IMR-90 (cell line): ENCODE measurements around the gene ADGRL1. TPM values are rescaled to one million over a fixed set of nuclear protein-coding genes. Genes with fewer than 3 reads are reported as not detected.

Source experiments
- ATAC-seq: fragments of 200-7000 bp; cut with Tn5 transposase; 2 replicates; pipeline ENCODE4 v1.9.1; 2020; ENCODE audit warnings: low read depth, mild to moderate bottlenecking, moderate library complexity
- BruUV-seq: library from RNA; stranded (reverse); fragments of 400-500 nt; replicated peaks from 2 replicates; lab custom pipeline; 2021; lab: Mats Ljungman, UMichigan
- CTCF ChIA-PET: fragments of 300-600 bp; formaldehyde crosslinking; extraction: SDS; loops from one replicate; lab custom pipeline; 2021; ENCODE audit warnings: antibody characterized with exemption; lab: Yijun Ruan, JAX
- POLR2A ChIA-PET: fragments of 300-600 bp; sonication (Branson Sonifier 250); formaldehyde crosslinking; loops from one replicate; lab custom pipeline; 2022; ENCODE audit warnings: antibody characterized with exemption; ENCODE audit not compliant: unreplicated experiment; lab: Charles Lee
- DNase-seq: peaks from one replicate; pipeline ENCODE4 v3.0.0; 2013
- H2AFZ ChIP-seq: replicated peaks from 2 replicates; pipeline ENCODE3; 2013; ENCODE audit warnings: low read length, mild to moderate bottlenecking; ENCODE audit not compliant: poor library complexity
- H2AK5ac ChIP-seq: 2 replicates; pipeline ENCODE4 v1.6.1; 2013; ENCODE audit warnings: low read depth, low read length, inconsistent platforms
- H2AK9ac ChIP-seq: replicated peaks from 2 replicates; pipeline ENCODE3; 2013; ENCODE audit warnings: mild to moderate bottlenecking, low read depth, low read length, moderate library complexity; ENCODE audit not compliant: poor library complexity
- H2BK120ac ChIP-seq: 2 replicates; pipeline ENCODE4 v1.6.1; 2013; ENCODE audit warnings: low read depth, low read length, inconsistent platforms
- H2BK15ac ChIP-seq: 3 replicates; pipeline ENCODE4 v1.6.1; 2013; ENCODE audit warnings: low read depth, low read length, inconsistent platforms
- H2BK20ac ChIP-seq: 2 replicates; pipeline ENCODE4 v1.6.1; 2013; ENCODE audit warnings: low read depth, mild to moderate bottlenecking, inconsistent platforms, low read length, moderate library complexity
- H2BK5ac ChIP-seq: 2 replicates; pipeline ENCODE4 v1.6.1; 2013; ENCODE audit warnings: mild to moderate bottlenecking, low read depth, low read length, inconsistent platforms; ENCODE audit not compliant: poor library complexity, severe bottlenecking
- H3K14ac ChIP-seq: replicated peaks from 2 replicates; pipeline ENCODE4 v1.6.1; 2013; ENCODE audit warnings: low read depth, low read length, inconsistent platforms
- H3K18ac ChIP-seq: 2 replicates; pipeline ENCODE4 v1.6.1; 2013; ENCODE audit warnings: low read depth, low read length, control low read depth
- H3K23ac ChIP-seq: 2 replicates; pipeline ENCODE4 v1.6.1; 2013; ENCODE audit warnings: low read depth, low read length, inconsistent platforms
- H3K27ac ChIP-seq: 2 replicates; pipeline ENCODE4 v1.5.1; 2013; ENCODE audit warnings: mild to moderate bottlenecking, control low read depth, low read length; ENCODE audit not compliant: insufficient read depth
- H3K27me3 ChIP-seq: 2 replicates; pipeline ENCODE4 v1.6.1; 2013; ENCODE audit warnings: low read length; ENCODE audit not compliant: control insufficient read depth, insufficient read depth
- H3K36me3 ChIP-seq: 2 replicates; pipeline ENCODE4 v1.6.1; 2013; ENCODE audit warnings: low read length, mixed read lengths; ENCODE audit not compliant: control insufficient read depth, insufficient read depth
- H3K4ac ChIP-seq: 2 replicates; pipeline ENCODE4 v1.6.1; 2013; ENCODE audit warnings: low read depth, low read length, inconsistent platforms
- H3K4me1 ChIP-seq: 2 replicates; pipeline ENCODE4 v1.6.1; 2013; ENCODE audit warnings: low read length, mixed read lengths; ENCODE audit not compliant: control insufficient read depth, insufficient read depth
- H3K4me2 ChIP-seq: 2 replicates; pipeline ENCODE4 v1.6.1; 2013; ENCODE audit warnings: low read depth, mild to moderate bottlenecking, control low read depth, low read length, moderate library complexity
- H3K4me3 ChIP-seq: 2 replicates; pipeline ENCODE4 v1.5.1; 2013; ENCODE audit warnings: low read depth, mild to moderate bottlenecking, control low read depth, low read length, moderate library complexity; ENCODE audit not compliant: insufficient read depth
- H3K56ac ChIP-seq: 2 replicates; pipeline ENCODE4 v1.6.1; 2013; ENCODE audit warnings: low read length, inconsistent platforms; ENCODE audit not compliant: insufficient read depth; ENCODE audit errors: extremely low read depth
- H3K79me1 ChIP-seq, 2 experiments: 2 replicates each; pipeline ENCODE4 v1.6.1; 2013; ENCODE audit warnings: low read length in 2 of 2, inconsistent platforms in 1 of 2, low read depth in 1 of 2
- H3K9ac ChIP-seq: 2 replicates; pipeline ENCODE4 v1.6.1; 2013; ENCODE audit warnings: low read depth, low read length, control low read depth
- H3K9me1 ChIP-seq: 2 replicates; pipeline ENCODE4 v1.6.1; 2013; ENCODE audit warnings: low read length, inconsistent platforms; ENCODE audit not compliant: insufficient read depth
- H3K9me3 ChIP-seq: 2 replicates; pipeline ENCODE4 v1.6.1; 2013; ENCODE audit warnings: low read length; ENCODE audit not compliant: control insufficient read depth, insufficient read depth
- H4K20me1 ChIP-seq: 2 replicates; pipeline ENCODE4 v1.6.1; 2013; ENCODE audit warnings: low read length, inconsistent platforms; ENCODE audit not compliant: insufficient read depth
- H4K5ac ChIP-seq: 2 replicates; pipeline ENCODE4 v1.6.1; 2013; ENCODE audit warnings: mild to moderate bottlenecking, low read depth, low read length, control low read depth
- H4K8ac ChIP-seq, 2 experiments: 2 replicates each; pipeline ENCODE4 v1.6.1; 2013; ENCODE audit warnings: low read depth in 2 of 2, low read length in 2 of 2, control low read depth in 1 of 2, inconsistent platforms in 1 of 2
- H4K91ac ChIP-seq: 2 replicates; pipeline ENCODE4 v1.6.1; 2013; ENCODE audit warnings: low read depth, low read length, inconsistent platforms; ENCODE audit not compliant: insufficient read depth
- BHLHE40 ChIP-seq: fragments of 150-350 bp; IDR thresholded peaks from 2 replicates; pipeline ENCODE4 v1.6.1; 2016; ENCODE audit warnings: mild to moderate bottlenecking, low read depth, low read length
- CEBPB ChIP-seq: IDR thresholded peaks from 2 replicates; pipeline ENCODE4 v1.6.1; 2012; ENCODE audit warnings: low read depth, low read length, improper control_type of control experiment
- CHD1 ChIP-seq: IDR thresholded peaks from 2 replicates; pipeline ENCODE4 v1.6.1; 2012; ENCODE audit warnings: low read depth, low read length, improper control_type of control experiment
- ELK1 ChIP-seq: fragments of 150-350 bp; IDR thresholded peaks from 2 replicates; pipeline ENCODE4 v1.6.1; 2016; ENCODE audit warnings: low read depth, mild to moderate bottlenecking, low read length, moderate library complexity, borderline replicate concordance
- FOS ChIP-seq: fragments of 150-350 bp; IDR thresholded peaks from 2 replicates; pipeline ENCODE4 v1.6.1; 2016; ENCODE audit warnings: low read depth, low read length
- MAFK ChIP-seq: IDR thresholded peaks from 2 replicates; pipeline ENCODE4 v1.6.1; 2012; ENCODE audit warnings: low read depth, low read length, improper control_type of control experiment
- MAZ ChIP-seq: IDR thresholded peaks from 2 replicates; pipeline ENCODE4 v1.6.1; 2012; ENCODE audit warnings: low read depth, mild to moderate bottlenecking, low read length, improper control_type of control experiment, moderate library complexity, borderline replicate concordance
- MXI1 ChIP-seq: IDR thresholded peaks from 2 replicates; pipeline ENCODE4 v1.6.1; 2012; ENCODE audit warnings: low read depth, mild to moderate bottlenecking, low read length, moderate library complexity, borderline replicate concordance
- NFE2L2 ChIP-seq: fragments of 150-350 bp; IDR thresholded peaks from 2 replicates; pipeline ENCODE4 v1.6.1; 2016; ENCODE audit warnings: low read depth, mild to moderate bottlenecking, low read length
- POLR2A ChIP-seq: IDR thresholded peaks from 2 replicates; pipeline ENCODE4 v1.6.1; 2012; ENCODE audit warnings: mild to moderate bottlenecking, low read depth, low read length
- RAD21 ChIP-seq: IDR thresholded peaks from 2 replicates; pipeline ENCODE4 v1.6.1; 2012; ENCODE audit warnings: low read length, improper control_type of control experiment
- RCOR1 ChIP-seq: IDR thresholded peaks from 2 replicates; pipeline ENCODE4 v1.6.1; 2012; ENCODE audit warnings: mild to moderate bottlenecking, low read length, improper control_type of control experiment; ENCODE audit not compliant: insufficient replicate concordance
- RFX5 ChIP-seq: IDR thresholded peaks from 2 replicates; pipeline ENCODE4 v1.8.0; 2012; ENCODE audit warnings: low read depth, mild to moderate bottlenecking, low read length, moderate library complexity
- SMC3 ChIP-seq: fragments of 150-350 bp; IDR thresholded peaks from 2 replicates; pipeline ENCODE4 v1.6.1; 2016; ENCODE audit warnings: low read depth, mild to moderate bottlenecking, antibody characterized with exemption, low read length, moderate library complexity
- USF2 ChIP-seq: fragments of 150-350 bp; IDR thresholded peaks from 2 replicates; pipeline ENCODE4 v1.6.1; 2017; ENCODE audit warnings: mild to moderate bottlenecking, antibody characterized with exemption, low read length, low read depth
- WGBS, 2 experiments: methylation state at CpG; one replicate each; pipeline versions ENCODE4 v1.1.5 to v1.1.7; 2013; ENCODE audit warnings: missing lambda C conversion rate in 2 of 2; ENCODE audit not compliant: insufficient read length in 1 of 2; ENCODE audit errors: extremely low coverage in 2 of 2; 5-methylcytosine and 5-hydroxymethylcytosine counted together
- dilution Hi-C: fragments of 300-500 bp; cut with HindIII; formaldehyde crosslinking; loops from one replicate; pipeline ENCODE4 v1.14.3; 2018; ENCODE audit warnings: low sequenced_read_pairs; ENCODE audit not compliant: unreplicated experiment
- in situ Hi-C: fragments of 300-500 bp; cut with MboI; formaldehyde crosslinking; loops from 3 replicates; pipeline ENCODE4 v1.14.3; 2019; ENCODE audit warnings: low sequenced_read_pairs, inconsistent platforms, mixed read lengths
- intact Hi-C: fragments of 100-400 bp; cut with micrococcal nuclease; formaldehyde crosslinking; loops from 2 replicates; pipeline ENCODE4 v1.10.0; 2022
- polyA plus RNA-seq, 3 experiments: library from polyadenylated mRNA; depleted of rRNA; stranded (reverse); fragments of >200 nt; gene quantifications; 2 replicates each; pipeline ENCODE4 v1.2.3, GENCODE V29; 2012; ENCODE audit warnings: low replicate concordance in 1 of 3
- total RNA-seq: library from RNA; depleted of rRNA; stranded (reverse); fragments of >200 nt; gene quantifications from 2 replicates; pipeline ENCODE4 v1.2.3, GENCODE V29; 2012

The ADGRL1 gene
- total and polyA plus RNA-seq, 2 of the 4 experiments (the other 2 are of a cell fraction), result 0.72 to 2.2 TPM

DNA sequence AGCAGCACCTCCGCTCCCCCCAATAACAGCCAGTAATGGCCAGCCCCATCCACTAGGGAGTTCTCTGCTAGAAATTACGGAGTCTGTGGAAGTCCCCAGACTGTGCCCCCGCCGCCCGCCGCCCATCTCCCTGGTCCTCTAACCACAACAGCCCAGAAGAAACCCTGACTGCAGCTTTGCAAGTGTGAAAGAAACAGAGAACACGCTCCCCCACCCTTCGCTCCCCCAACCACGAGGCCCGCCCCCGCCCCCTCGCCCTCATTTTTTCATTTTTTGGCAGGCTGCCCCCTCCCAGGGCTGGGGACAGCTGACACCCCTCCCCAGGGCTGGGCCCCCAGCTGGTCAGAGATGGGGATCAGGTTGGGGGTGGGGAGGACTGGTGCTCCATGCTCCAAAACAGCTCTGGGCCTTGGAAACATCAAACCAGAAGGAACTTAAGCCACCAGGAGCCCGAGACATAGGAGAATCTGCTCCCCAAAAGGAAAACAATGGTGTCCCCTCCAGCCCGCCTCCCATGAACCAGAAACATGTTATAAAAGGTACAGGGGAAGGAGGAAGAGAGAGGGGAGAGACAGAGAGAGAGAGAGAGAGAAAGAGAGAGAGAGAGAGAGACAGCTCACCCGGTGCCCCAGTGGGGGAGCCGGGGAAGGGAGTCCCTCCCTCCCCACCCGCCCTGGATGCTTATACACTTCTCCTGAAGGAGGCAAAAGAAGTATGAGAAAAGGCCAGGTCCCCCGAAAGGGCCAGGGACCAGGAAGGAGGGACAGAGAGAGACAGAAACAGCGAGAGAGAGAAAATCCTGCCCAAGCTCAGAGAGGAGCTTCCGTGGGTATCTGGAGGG, 39.8 kb downstream of the ADGRL1 start:
- no peak for DNase-seq
- H3K79me1 ChIP-seq, result no peaks in the 10 kb centered on the region
- no peaks in the 10 kb centered on the region for H3K9me1 ChIP-seq
- H2AFZ ChIP-seq, result no peak overlapping the region
- H3K4me2 ChIP-seq, result no peak overlapping the region
- no peak overlapping the region for H3K4me3 ChIP-seq
- no peak overlapping the region for H2BK20ac ChIP-seq
- H4K5ac ChIP-seq, result no peak overlapping the region
- no peak overlapping the region for H2BK5ac ChIP-seq
- no peak overlapping the region for H3K56ac ChIP-seq
- no peaks in the 10 kb centered on the region; the same call in 1 of the 2 replicates for H3K4me1 ChIP-seq
- H2BK15ac ChIP-seq, result no peak overlapping the region
- peaks cover 2% of the 10 kb centered on the region; the same call in 1 of the 2 replicates for H3K36me3 ChIP-seq
- no peak for ATAC-seq
- peaks cover 3% of the 10 kb centered on the region; the same call in 1 of the 2 replicates for H3K27me3 ChIP-seq
- H3K9ac ChIP-seq, result no peak overlapping the region
- no TSS peak for BruUV-seq
- no peak overlapping the region for H2AK5ac ChIP-seq
- ChIA-PET CTCF (no interaction called here), POLR2A (no interaction called here)
- no peak overlapping the region for H3K18ac ChIP-seq
- 54% methylated on average over 4 of the region's 20 CpGs; no CpG with 5 or more reads in 1 of the 2 experiments for WGBS, 2 experiments
- H2AK9ac ChIP-seq, result no peak overlapping the region
- no peak overlapping the region for H2BK120ac ChIP-seq
- no peak overlapping the region for H3K4ac ChIP-seq
- no peak overlapping the region for H3K27ac ChIP-seq
- in situ Hi-C loops, result no loop called here
- no peak overlapping the region for H3K14ac ChIP-seq
- no peak overlapping the region for H4K91ac ChIP-seq
- no peaks in the 10 kb centered on the region for H4K20me1 ChIP-seq
- intact Hi-C loops, result no loop called here
- no peaks in the 10 kb centered on the region for H3K9me3 ChIP-seq
- dilution Hi-C loops, result no loop called here
- no peak overlapping the region for H3K23ac ChIP-seq
- no peak overlapping the region for H4K8ac ChIP-seq
- TF ChIP-seq RCOR1 (no peak), MXI1 (no peak), RFX5 (no peak), BHLHE40 (no peak), MAZ (no peak), RAD21 (no peak), CHD1 (no peak), FOS (no peak), USF2 (no peak), POLR2A (no peak), MAFK (no peak), SMC3 (no peak), CEBPB (no peak), ELK1 (no peak), NFE2L2 (no peak)
